NCI-H2196 treated with DMSO at 0.1 percent for 48 hours (cell line): ENCODE results near the gene SOD3.

Experiments used
- DNase-seq: peaks from one replicate; lab custom pipeline; 2025; ENCODE audit not compliant: unreplicated experiment; lab: John Stamatoyannopoulos, UW

Gene SOD3

GRCh38 chr4:24794916-24795665 lies at the start of gene SOD3:
Gene SOD3 (plus strand): TSS chr4:24795573. CDS start chr4:24799522, 3,949 bp downstream.
- no peak for DNase-seq

GRCh38 chr4:24747234-24747975 lies 48.0 kb upstream of the SOD3 start:
- DNase-seq = no peak

- DNase-seq = no peak
Observed at GRCh38 chr4:24748023-24748422, 47.4 kb upstream of the SOD3 start.

GRCh38 chr4:24748758-24749350 lies 46.5 kb upstream of the SOD3 start:
- no peak for DNase-seq

GRCh38 chr4:24750106-24750505 lies 45.3 kb upstream of the SOD3 start:
- DNase-seq = no peak

GRCh38 chr4:24751926-24752539 lies 43.3 kb upstream of the SOD3 start:
- DNase-seq = no peak

GRCh38 chr4:24753519-24753918 lies 41.9 kb upstream of the SOD3 start:
- DNase-seq = no peak

- no peak for DNase-seq
Observed at GRCh38 chr4:24754571-24754970, 40.8 kb upstream of the SOD3 start.

- peak; percentile 47 for DNase-seq
Observed at GRCh38 chr4:24763631-24764297, 31.6 kb upstream of the SOD3 start.

- no peak for DNase-seq
Observed at GRCh38 chr4:24764345-24764744, 31.0 kb upstream of the SOD3 start.

- DNase-seq = no peak
Observed at GRCh38 chr4:24765376-24765988, 29.9 kb upstream of the SOD3 start.

- DNase-seq = no peak
Observed at GRCh38 chr4:24768006-24768405, 27.4 kb upstream of the SOD3 start.

- no peak for DNase-seq
Observed at GRCh38 chr4:24768604-24769003, 26.8 kb upstream of the SOD3 start.

- DNase-seq = no peak
Observed at GRCh38 chr4:24769571-24769970, 25.8 kb upstream of the SOD3 start.

GRCh38 chr4:24770032-24770584 lies 25.3 kb upstream of the SOD3 start:
- no peak for DNase-seq

GRCh38 chr4:24770667-24771066 lies 24.7 kb upstream of the SOD3 start:
- DNase-seq = no peak

GRCh38 chr4:24771241-24771640 lies 24.1 kb upstream of the SOD3 start:
- no peak for DNase-seq

- DNase-seq = no peak
Observed at GRCh38 chr4:24772061-24772705, 23.2 kb upstream of the SOD3 start.

- no peak for DNase-seq
Observed at GRCh38 chr4:24772952-24773351, 22.4 kb upstream of the SOD3 start.

GRCh38 chr4:24774452-24774851 lies 20.9 kb upstream of the SOD3 start:
- DNase-seq = no peak
